ENCODE results near the gene PKNOX2. TPM values are rescaled to one million over a fixed set of nuclear protein-coding genes. Genes with fewer than 3 reads are reported as not detected.

PKNOX2 gene
- total RNA-seq, 1 experiment from 2014 or later, result 13.1 TPM

DNA sequence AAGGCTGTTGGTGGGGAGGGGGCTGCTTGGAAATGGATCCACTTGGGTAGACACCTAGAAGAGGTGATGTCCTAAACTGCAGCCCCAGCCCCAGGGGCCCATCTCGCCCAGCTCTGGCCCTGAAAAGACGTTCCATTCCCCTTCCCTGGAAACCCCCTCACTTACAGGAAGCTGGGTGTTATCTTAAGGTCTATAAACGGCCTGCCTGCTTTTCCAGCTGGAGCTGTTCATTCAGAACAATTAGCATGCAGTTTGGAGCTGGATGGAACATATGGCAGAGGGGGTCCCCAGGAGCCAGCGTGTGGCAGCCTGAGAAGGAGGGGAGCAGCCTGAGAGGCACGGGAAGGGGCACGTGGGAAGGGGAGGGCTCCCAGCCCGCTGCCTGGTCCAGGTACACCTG is 139.6 kb downstream of the PKNOX2 start:
- no peaks in the 10 kb centered on the region for H3K27me3 ChIP-seq
- DNase-seq, result no peak
- no peaks in the 10 kb centered on the region for H3K9me3 ChIP-seq (replicated peaks)
- H3K27ac ChIP-seq, result no peak overlapping the region
- H3K4me3 ChIP-seq, result no peak overlapping the region
- no peaks in the 10 kb centered on the region; the same call in 1 of the 2 replicates for H3K36me3 ChIP-seq
- H3K4me1 ChIP-seq, result peaks cover 13% of the 10 kb centered on the region

DNA sequence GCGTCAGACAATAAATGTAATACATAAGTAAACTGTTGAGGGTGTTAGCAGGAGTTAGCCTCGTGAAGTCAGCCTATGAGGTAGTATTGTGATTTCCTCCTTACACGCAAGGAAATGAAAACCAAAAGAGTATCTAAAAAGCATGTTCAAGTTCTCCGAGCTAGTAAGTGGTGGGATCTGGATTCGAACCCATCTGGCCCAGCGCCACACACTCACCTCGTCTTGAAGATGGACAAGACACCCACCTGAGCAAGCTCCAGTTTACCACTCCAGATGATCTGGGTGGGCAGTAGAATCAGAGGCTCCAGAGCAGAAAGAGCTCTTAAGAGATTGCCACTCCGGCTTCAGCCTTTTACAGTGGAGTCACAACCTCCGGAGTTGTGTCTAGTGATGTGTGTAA is 140.3 kb downstream of the PKNOX2 start:
- H3K27me3 ChIP-seq, result no peaks in the 10 kb centered on the region

DNA sequence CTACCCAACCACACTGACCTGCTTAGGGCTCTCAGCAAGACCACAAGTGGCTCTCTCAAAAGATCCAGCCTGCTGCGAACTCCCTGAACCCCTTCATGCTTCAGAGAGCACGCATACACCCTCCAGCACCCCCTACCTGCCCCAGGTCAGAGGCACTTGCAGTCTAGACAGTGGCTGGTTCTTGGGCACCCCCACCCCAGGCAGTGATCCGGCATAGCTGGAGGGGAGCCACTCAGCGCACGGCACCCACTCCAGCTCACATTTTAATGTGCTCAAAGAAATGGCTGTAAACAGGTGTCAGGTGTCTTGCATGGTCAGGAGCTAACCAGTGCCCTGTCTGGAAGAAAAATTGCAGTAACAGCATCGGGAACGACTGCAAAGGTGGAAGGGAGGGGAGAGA is 140.8 kb downstream of the PKNOX2 start:
- Histone ChIP-seq H3K4me1 (peaks cover 12% of the 10 kb centered on the region), H3K27ac (no peak overlapping the region), H3K36me3 (no peaks in the 10 kb centered on the region), H3K4me3 (no peak overlapping the region), H3K9me3 (replicated peaks) (no peaks in the 10 kb centered on the region), H3K27me3 (no peaks in the 10 kb centered on the region)
- no peak for DNase-seq

More for the DNA sequence above, 140.3 kb downstream of the PKNOX2 start:
- no peak overlapping the region for H3K4me3 ChIP-seq
- no peak for DNase-seq
- H3K9me3 ChIP-seq (replicated peaks), result no peaks in the 10 kb centered on the region
- peaks cover 13% of the 10 kb centered on the region for H3K4me1 ChIP-seq
- H3K36me3 ChIP-seq, result no peaks in the 10 kb centered on the region
- H3K27ac ChIP-seq, result no peak overlapping the region

DNA sequence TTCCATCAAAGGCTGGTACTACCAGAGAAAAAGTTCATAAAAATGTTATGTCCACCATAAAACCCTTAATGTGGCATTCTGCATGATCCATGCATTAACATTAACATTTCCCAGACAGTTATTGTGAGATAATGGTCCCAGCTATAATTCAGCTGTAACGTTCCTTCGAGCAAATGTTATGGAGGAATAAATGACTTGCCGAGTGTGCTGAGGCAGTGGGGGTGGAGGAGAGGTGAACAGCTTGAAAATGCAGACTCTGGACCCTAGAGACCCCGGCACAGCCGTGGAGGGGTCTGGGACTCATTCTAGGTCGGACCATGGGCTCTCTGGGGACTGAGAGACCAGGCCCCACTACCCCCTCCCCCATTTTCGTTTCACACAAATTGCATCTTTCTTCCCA is 141.9 kb downstream of the PKNOX2 start:
- peaks cover 3% of the 10 kb centered on the region for H3K4me1 ChIP-seq
- H3K27ac ChIP-seq, result no peak overlapping the region
- no peak overlapping the region for H3K4me3 ChIP-seq
- no peaks in the 10 kb centered on the region for H3K36me3 ChIP-seq
- no peak for DNase-seq
- H3K27me3 ChIP-seq, result no peaks in the 10 kb centered on the region
- H3K9me3 ChIP-seq (replicated peaks), result no peaks in the 10 kb centered on the region

DNA sequence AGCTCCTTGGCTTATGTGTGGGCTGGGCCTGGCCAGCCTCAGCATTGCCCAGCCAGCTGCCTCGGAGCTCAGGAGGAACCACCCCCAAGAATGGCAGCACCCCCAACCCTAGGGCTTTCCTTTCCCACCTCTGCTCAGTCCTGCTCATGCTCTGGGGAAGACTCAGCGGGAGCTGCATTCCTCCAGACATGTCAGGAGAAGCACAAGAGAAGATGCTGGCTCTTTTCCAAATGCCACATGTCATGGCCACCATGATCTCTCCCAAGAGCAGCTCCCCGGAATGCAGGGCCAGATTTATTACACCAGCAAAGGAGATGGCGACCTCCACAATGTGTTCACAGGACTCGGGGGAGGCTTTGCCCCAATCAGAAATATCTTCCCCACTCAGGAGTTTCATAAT is 143.7 kb downstream of the PKNOX2 start:
- Histone ChIP-seq H3K36me3 (no peaks in the 10 kb centered on the region), H3K27me3 (no peaks in the 10 kb centered on the region), H3K4me1 (no peaks in the 10 kb centered on the region), H3K4me3 (no peak overlapping the region), H3K27ac (no peak overlapping the region), H3K9me3 (replicated peaks) (no peaks in the 10 kb centered on the region)
- no peak for DNase-seq

DNA sequence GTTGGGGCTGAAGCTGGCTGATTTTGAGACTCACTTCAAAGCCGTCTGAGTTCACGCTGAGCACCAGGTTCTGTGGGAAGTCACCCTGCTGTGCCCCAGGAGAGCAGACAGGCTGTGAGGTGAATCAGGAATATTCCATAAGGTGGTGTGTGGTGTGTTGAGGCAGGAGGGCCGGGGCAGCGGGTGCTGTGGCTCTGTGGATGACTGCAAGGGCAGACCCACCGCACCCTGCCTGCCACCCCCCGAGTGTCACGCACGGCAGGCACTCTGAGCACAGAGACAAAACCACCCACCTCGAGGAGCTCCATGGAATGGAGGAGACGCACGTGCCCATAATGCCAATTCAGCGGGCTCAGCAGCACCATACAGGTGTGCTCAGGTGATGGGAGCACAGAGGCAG is 147.8 kb downstream of the PKNOX2 start:
- Histone ChIP-seq H3K9me3 (replicated peaks) (no peaks in the 10 kb centered on the region), H3K27ac (no peak overlapping the region), H3K4me1 (peaks cover 12% of the 10 kb centered on the region), H3K36me3 (no peaks in the 10 kb centered on the region), H3K27me3 (no peaks in the 10 kb centered on the region), H3K4me3 (no peak overlapping the region)
- no peak for DNase-seq

DNA sequence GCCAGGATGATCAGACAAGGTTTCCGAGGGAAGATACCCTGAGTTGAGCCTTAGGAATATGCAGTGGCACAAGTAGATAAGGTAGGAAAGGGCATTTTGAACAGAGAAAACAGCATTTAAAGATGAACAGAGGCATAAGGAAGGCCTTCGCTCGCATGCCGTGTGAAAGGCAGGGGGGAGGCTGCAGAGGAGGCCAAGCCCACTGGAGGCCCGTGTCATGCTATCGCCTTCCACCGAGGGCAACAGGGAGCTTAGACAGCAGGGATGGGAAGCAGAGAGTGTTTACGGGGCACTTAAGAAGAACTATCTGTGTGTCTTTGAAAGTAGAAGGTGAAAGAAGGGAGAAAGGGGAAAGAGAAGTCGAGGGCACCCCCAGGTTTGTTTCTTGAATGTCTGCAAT is 148.3 kb downstream of the PKNOX2 start:
- H3K4me1 ChIP-seq, result peaks cover 12% of the 10 kb centered on the region
- H3K4me3 ChIP-seq, result no peak overlapping the region
- H3K9me3 ChIP-seq (replicated peaks), result no peaks in the 10 kb centered on the region
- H3K27ac ChIP-seq, result no peak overlapping the region
- H3K27me3 ChIP-seq, result no peaks in the 10 kb centered on the region
- no peak for DNase-seq
- no peaks in the 10 kb centered on the region for H3K36me3 ChIP-seq

DNA sequence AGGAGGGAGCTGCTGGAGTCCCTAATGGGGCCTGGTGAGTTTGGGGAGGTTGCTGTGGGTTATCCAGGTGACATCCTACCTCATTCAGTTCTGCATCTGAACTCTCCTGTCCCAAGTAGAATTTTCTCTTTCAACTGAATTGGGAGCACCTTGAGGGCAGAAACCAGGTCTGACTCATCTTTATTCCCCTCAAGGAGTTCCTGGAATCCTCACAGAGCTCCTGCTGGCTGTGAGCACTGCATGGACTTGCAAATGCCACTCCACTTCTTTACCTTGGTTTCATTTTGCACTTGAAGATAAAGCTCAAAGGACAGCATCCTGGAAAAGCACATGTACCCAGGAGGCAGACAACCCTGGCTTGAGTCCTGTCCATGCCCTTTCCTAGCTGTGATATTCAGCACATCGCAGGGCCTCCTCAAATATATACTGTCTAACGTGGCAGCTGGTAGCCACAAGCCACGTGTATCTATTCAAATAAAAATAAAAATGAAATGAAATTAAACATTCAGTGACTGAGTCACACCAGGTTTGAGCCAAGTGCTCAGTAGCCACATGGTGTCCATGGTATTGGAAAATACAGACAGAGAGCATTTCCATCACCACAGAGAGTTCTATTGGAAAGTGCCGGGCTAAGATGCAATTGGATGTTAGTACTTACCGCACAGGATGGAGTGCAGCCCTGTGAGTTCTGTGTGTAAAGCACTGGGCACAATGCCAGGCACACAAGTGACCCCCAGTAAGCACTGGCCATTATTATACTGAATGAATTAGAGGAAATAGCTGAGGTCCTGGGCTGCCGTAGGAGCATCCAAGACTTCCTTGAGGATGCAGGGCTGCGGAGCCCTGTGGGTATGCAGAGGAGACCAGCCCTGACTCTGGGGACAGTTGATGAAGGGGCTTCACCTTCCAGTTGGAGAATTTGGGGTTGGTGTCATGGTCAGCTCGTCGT is 149.0 kb downstream of the PKNOX2 start:
- Histone ChIP-seq H3K36me3 (no peaks in the 10 kb centered on the region), H3K4me1 (peaks cover 12% of the 10 kb centered on the region), H3K27ac (no peak overlapping the region), H3K27me3 (no peaks in the 10 kb centered on the region), H3K9me3 (replicated peaks) (no peaks in the 10 kb centered on the region), H3K4me3 (no peak overlapping the region)
- no peak for DNase-seq

DNA sequence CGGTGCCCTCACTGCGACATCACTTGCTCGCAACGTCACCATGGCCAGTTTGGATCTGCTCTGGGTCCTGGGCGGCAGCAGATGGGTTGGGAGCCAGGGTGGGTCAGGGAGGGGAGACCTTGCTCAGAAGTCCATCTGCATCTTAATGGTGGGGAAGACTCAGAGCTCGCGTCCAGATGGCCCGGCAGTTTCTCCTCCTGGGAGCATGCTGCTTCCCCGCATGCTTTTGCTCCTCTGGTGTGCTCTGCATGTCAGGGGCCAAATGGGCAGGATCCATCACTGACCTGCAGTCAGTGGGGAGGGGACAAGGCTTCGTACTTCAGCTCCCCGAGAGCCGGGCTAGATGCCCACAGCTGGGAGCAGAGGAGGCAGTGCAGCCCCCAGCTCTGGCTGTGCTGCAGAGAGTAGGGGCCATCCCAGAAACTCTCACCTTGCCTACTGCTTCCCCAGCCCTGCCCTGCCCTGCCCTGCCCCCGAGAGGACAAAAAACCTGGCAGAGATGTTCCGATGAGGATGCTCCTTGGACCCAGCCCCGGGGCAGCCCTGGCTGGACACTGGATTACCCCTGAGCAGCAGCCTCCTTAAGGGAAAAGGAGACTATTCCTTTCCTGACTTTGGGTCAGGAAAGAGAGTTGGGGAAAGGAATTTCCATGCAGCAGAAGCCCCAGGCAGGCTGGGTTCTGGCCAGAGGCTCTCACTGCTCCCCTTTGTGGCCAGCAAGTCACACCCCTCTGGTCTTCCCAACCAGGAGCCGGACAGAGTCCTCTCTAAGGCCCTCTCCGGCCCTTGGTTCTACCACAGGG is 149.9 kb downstream of the PKNOX2 start:
- Histone ChIP-seq H3K36me3 (no peaks in the 10 kb centered on the region), H3K9me3 (replicated peaks) (no peaks in the 10 kb centered on the region), H3K4me3 (no peak overlapping the region), H3K27me3 (no peaks in the 10 kb centered on the region), H3K4me1 (peaks cover 12% of the 10 kb centered on the region), H3K27ac (no peak overlapping the region)
- DNase-seq, result no peak

DNA sequence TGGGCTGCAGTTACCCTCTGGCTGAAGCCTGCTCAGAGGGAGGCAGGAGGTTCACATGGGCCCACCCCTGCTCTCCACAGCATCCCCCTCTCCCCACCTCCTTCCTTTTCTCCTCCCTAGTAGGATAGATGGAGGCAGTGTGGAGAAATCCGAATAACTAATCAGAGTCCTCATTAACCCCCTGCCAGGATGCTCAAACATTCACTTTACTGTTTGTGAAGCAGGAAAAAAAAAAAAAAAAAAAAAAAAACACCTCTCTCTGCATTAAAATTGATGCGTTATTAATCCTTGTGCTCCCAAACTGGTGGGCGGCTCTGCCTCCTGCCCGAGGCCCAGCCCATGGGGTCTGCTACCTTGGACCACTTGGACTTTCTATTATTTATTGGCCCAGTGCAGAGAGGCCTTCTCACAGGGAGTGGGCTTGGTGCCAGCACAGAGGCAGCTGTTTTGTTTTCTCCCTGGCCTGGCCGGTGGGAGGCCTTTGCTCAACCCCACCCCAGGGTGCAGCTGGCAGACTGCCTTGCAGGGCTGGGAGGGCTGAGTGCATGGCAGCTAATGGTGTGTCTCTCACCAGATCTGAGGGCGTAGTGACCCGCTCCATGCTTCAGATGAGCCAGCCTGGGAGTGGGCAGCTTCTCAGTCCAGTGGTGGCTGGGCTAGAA is 150.7 kb downstream of the PKNOX2 start:
- peaks cover 12% of the 10 kb centered on the region for H3K4me1 ChIP-seq
- peak overlapping the region; percentile 12; the same call in 1 of the 2 replicates for H3K27ac ChIP-seq
- no peak overlapping the region for H3K4me3 ChIP-seq
- H3K27me3 ChIP-seq, result no peaks in the 10 kb centered on the region
- no peaks in the 10 kb centered on the region for H3K9me3 ChIP-seq (replicated peaks)
- no peaks in the 10 kb centered on the region for H3K36me3 ChIP-seq
- peak; percentile 77 to 84 for DNase-seq

DNA sequence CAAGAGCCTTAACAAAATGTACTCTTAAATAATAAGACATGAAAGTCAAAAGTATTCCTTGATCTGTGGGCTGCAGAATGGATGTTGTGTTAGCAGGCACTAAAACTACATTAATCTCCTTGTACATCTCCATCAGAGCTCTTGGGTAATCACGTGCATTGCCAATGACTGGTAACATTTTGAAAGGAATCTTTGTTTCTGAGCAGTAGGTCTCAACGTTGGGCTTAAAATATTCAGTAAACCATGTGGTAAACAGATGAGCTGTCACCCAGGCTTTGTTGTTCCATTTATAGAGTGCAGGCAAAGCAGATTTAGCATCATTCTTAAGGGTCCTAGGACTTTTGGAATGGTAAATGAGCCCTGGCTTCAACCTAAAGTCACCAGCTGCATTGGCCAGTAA is 152.9 kb downstream of the PKNOX2 start:
- peaks cover 12% of the 10 kb centered on the region for H3K4me1 ChIP-seq
- H3K4me3 ChIP-seq, result no peak overlapping the region
- H3K36me3 ChIP-seq, result no peaks in the 10 kb centered on the region
- H3K27ac ChIP-seq, result no peak overlapping the region
- DNase-seq, result no peak
- H3K9me3 ChIP-seq (replicated peaks), result no peaks in the 10 kb centered on the region
- H3K27me3 ChIP-seq, result no peaks in the 10 kb centered on the region

DNA sequence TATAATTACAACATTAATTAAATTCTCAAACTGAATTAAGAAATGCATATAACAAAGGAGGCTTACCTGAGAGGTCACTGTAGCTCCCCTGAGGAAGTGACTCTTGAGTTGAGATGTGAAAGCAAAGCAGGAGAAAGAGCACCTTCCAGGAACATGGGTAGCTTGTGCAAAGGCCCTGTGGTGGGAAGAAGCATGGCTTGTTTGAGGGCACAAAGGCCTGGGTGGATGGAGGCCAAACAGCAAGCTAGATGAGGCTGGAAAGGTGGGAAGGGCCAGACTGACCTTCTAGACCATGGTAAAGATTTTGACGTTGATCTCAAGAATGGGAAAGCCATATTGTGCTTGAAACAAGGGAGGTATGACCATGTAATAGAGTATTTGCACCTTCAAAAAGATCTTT is 155.1 kb downstream of the PKNOX2 start:
- no peaks in the 10 kb centered on the region for H3K36me3 ChIP-seq
- no peaks in the 10 kb centered on the region for H3K9me3 ChIP-seq (replicated peaks)
- H3K4me1 ChIP-seq, result peaks cover 11% of the 10 kb centered on the region
- H3K27ac ChIP-seq, result no peak overlapping the region
- no peak for DNase-seq
- no peaks in the 10 kb centered on the region for H3K27me3 ChIP-seq
- no peak overlapping the region for H3K4me3 ChIP-seq

DNA sequence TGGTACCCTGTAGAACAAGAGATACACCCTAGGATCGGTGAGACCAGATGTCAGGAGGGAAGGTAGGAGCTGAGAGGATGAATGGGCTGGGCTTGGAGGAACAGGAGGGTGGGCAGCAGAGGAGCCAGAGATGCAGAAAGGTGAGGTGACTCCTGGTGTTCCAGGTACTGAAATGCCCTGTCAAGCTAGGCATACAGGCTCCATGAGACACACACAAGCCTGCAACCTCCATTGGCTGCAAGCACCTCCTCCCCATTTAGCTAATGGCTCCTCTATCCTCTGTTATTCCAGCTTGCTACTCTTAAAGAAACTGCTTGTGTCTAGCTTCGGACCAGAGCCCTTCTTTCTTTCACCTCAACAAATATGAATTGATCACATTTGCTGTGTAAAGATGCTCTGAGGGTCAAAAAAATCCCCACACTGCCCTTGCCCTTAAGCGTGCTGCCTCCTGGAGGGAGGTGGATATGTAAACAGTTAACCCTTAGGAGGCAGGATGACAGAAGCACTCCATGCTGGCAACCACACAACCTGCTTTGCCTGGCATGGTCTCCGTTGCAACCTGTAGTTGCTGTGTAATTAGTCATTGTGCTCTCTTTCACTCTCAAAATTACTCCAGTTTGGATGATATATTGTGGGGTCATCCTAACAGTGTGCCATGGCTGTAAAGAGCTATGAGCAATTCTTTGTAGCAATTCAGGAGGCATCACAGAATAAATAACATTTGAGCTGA is 156.0 kb downstream of the PKNOX2 start:
- DNase-seq, result no peak
- peaks cover 3% of the 10 kb centered on the region for H3K4me1 ChIP-seq
- H3K27me3 ChIP-seq, result no peaks in the 10 kb centered on the region
- no peak overlapping the region for H3K27ac ChIP-seq
- no peaks in the 10 kb centered on the region for H3K9me3 ChIP-seq (replicated peaks)
- no peaks in the 10 kb centered on the region for H3K36me3 ChIP-seq
- no peak overlapping the region for H3K4me3 ChIP-seq

DNA sequence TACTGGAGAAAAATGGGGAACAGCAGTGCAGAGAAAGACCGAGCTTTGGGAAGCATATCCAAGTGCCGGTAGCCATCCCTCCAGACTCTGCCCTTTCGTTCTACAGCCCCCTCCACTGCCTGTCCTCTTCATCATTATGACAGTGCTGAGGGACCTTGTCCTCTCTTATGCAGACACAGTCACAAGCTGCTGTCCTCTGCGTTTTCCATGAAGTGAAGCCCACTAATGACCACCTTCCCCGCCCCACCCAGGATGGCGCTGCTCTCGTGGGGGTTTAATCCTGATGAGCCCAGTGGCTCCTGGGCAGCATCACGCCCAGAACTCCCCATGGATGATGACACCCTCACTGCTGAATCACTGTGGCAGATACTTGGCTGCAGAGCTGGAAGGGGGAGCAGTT is 157.7 kb downstream of the PKNOX2 start:
- DNase-seq, result no peak
- H3K4me1 ChIP-seq, result no peaks in the 10 kb centered on the region
- H3K27me3 ChIP-seq, result no peaks in the 10 kb centered on the region
- H3K4me3 ChIP-seq, result no peak overlapping the region
- H3K27ac ChIP-seq, result no peak overlapping the region
- H3K36me3 ChIP-seq, result no peaks in the 10 kb centered on the region
- H3K9me3 ChIP-seq (replicated peaks), result no peaks in the 10 kb centered on the region

Data from SJCRH30 (cell line).